HG03469 (cell line): ENCODE results near the gene PTBP2.

ENCODE experiments used
- ATAC-seq: cut with Tn5 transposase; IDR thresholded peaks from one replicate; pipeline ENCODE4 v1.9.1; 2021; ENCODE audit warnings: mild to moderate bottlenecking, moderate library complexity, moderate number of reproducible peaks; ENCODE audit not compliant: unreplicated experiment

PTBP2 gene, protein sequence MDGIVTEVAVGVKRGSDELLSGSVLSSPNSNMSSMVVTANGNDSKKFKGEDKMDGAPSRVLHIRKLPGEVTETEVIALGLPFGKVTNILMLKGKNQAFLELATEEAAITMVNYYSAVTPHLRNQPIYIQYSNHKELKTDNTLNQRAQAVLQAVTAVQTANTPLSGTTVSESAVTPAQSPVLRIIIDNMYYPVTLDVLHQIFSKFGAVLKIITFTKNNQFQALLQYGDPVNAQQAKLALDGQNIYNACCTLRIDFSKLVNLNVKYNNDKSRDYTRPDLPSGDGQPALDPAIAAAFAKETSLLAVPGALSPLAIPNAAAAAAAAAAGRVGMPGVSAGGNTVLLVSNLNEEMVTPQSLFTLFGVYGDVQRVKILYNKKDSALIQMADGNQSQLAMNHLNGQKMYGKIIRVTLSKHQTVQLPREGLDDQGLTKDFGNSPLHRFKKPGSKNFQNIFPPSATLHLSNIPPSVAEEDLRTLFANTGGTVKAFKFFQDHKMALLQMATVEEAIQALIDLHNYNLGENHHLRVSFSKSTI

DNA sequence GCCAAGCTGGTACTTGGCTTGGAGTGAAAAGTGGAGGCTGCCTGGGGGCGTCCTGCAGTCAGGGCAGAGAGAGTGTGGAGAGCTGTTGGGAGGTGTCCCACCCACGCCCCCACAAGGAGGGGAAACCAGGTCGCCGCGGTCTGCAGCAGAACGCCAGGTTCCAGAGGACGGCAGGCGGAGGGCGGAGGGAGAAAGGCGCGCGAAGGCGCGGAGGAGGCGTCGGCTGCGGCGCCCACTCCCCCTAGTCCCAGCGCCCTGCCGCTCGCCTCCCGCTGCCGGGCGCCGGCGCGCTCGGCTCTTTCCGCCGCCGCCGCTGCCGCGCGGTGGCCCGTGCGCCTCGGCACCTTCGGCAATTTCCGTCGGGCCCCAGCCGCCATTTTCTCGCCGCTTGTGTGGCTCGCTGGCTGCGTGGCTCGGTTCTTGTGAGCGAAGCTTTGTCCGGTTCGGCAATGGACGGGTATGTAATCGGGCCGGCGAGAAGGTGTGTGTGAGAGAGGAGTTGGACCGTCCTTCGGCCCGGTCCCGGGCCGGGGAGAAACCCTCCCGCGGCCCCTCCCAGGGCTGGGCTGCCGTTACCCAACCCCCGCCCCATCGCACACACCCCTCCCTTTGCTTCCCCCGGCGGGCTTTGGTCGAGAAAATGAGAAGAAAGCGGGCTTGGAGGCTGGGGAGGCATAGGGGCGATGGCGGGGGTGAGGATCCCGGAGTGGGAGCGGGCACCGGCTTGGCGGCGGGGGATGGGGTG is at the start of gene PTBP2:
PTBP2 (plus strand) TSS at position 369 of the 745 bp plus-strand sequence; CDS start at position 450, 81 bp downstream.
- ATAC-seq, result peak; percentile 97

- ATAC-seq, result no peak
These were observed 46.7 kb upstream of the PTBP2 start for GRCh38 chr1:96674915-96675314.

GRCh38 chr1:96682056-96682455 is 39.5 kb upstream of the PTBP2 start:
- no peak for ATAC-seq

DNA sequence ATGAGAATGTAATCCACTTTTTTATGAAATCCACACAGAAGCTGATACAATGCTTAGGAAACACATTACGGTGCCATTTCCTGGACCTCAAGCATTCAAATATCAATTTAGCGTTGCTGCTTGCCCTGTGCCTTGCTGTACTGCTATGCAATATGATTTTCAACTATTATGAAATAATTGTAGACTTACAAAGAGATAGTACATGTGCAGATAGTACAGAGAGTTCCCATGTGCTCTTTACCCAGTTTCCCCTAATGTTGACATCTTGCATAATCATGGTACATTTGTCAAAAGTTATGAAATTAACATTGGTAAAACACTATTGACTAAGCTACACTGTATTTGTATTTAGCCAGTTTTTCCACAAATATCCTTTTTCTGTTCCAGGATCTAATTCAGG is 37.7 kb upstream of the PTBP2 start:
- ATAC-seq, result no peak

DNA sequence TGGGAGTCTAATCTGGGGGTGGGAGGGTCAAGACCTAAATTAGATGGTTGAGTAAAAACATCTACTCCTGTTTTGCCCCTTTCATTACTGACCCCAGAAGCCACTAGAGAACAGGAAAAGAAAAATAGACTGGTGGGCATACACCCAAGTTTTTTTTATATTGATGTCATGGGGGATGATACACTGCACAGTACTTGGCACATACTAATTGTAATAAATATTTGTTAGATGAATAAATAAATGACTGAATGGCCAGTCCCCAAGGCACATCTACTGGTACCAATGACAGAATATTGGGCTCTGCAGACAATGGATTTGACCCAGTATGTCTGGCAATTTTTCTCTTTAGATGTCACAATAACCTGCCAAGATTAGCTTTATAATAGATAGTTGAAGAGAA is 36.8 kb upstream of the PTBP2 start:
- no peak for ATAC-seq

GRCh38 chr1:96688767-96689166 is 32.8 kb upstream of the PTBP2 start:
- ATAC-seq, result no peak

DNA sequence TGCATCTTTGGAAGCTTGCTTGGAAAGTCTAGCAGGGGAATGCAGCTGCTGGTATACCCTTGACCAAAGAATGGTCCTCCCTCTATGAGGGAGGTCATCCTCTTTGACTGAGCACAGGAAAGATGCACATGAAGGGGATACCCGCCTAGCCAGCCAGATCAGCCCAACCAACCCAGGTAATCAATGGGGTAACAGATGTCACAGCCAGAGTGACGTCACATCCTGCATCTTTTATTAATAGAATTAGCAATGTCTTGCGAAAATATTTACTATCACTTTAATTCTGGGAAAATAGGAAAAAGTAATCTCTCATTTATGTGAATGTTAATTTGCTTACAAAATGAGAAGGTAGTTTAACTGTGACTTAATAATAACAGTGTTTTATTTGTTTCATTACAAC is 25.6 kb upstream of the PTBP2 start:
- ATAC-seq, result no peak

- no peak for ATAC-seq
These were observed 23.1 kb upstream of the PTBP2 start for GRCh38 chr1:96698342-96698983.

GRCh38 chr1:96703186-96703585 is 18.4 kb upstream of the PTBP2 start:
- no peak for ATAC-seq

DNA sequence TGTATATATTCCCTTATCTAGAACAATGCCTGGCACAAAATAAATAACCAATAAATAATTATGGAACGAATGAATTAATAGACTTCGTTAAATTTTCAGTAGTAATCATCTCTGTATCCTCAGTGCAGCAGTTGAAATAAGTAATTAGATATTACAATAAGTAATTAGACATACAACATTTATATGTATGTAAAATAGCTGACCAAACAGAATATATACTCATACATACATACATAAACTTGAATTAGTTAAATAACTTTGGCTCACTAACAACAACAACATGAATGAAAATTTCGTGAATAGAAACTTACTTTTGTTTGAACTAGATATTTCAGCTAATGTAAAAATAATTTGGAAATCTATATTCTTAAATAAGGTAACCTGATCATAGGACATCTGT is 14.6 kb upstream of the PTBP2 start:
- no peak for ATAC-seq

- ATAC-seq, result no peak
These were observed 13.1 kb upstream of the PTBP2 start for GRCh38 chr1:96708482-96708881.

GRCh38 chr1:96710708-96711477 is 10.7 kb upstream of the PTBP2 start:
- no peak for ATAC-seq

GRCh38 chr1:96713649-96714048 is 7.9 kb upstream of the PTBP2 start:
- ATAC-seq, result no peak

DNA sequence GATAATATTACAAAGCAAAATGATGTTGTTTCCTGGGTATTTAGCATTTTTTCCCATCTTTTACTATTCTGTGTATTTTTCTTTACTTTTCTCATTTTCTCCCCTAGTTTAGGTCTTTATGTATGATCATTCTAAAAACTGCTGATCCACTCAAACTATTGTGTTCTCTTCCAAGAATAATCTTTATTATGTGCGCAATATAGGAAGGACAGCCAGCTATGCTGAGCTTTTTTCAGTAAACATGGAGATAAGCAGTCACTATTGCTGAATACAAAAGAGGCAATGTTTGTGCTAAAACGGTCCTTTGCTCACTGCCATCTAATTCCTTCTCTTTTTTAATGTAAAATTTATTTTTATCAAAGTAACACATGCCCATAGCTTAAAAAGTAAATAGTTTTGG is 6.7 kb upstream of the PTBP2 start:
- no peak for ATAC-seq

DNA sequence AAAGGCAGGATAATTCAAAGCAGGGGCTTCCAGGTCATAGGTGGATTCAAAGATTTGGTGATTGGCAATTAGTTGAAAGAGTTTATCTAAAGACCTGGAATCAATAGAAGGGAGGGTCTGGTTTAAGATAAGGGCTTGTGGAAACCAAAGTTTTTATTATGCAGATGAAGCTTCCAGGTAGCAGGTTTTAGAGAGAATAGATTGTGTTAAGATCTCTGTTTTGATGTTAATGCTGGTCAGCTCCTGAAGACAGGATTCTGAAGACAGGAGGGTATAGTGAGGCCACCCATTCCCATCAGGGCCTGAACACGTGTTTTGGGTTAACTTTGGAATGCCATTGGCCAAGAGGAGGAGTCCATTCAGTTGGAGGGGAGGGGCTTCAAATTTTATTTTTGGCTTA is 6.1 kb upstream of the PTBP2 start:
- no peak for ATAC-seq

DNA sequence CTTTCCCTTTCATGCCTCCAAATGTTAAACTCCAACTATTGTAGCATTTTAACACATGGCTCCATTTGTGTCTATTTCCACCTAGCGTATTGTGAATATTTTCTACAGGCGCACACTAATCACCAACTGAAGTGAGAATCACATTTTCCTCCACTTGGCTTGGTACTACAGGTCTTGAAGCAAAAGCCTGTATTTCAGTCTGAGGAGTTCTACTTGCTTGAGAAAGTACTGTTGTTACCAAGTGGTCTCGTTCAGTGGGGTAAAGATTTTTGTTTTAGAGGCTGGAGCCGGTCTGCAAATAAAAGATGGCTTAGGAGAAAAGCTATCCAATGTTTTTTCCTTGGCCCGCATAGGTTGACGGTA is 550 bp upstream of the PTBP2 start:
- peak; percentile 2 for ATAC-seq

DNA sequence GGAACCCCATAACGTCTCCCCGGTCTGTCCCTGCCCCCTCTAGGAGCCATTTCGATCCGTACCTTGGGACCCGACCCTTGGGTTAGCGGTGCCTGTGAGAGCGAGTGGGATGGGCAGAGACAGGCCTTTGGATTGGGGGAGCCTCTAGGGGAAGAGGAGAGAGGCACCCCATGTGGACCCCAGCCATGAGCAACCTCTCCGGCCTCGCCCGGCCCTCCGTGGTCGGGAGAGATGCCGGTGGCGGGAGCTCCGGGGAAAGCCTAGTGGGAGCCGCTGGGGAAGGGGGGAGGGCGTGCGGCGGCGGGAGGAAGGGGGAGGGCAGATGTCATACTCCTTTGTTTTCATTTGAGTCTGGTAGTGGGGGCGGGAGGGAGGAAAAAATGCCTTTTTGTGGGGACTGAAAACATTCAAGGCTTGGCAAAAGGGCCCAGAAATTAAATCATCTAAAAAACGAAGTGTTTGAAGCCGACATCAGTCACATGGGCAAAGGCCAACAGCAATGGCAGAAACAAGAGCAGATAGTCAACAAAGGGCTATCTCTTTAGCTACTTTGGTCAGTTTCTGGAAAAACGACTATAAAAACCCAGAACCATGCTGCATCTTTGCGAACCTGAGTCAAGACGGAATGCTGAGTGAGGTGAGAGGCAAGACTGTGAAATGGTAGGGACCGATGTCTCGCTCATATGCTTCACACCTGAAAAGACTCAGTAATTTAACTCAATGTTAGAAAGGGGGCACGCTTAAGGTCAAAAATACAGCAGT is 758 bp downstream of the PTBP2 start:
- ATAC-seq, result peak; percentile 27

DNA sequence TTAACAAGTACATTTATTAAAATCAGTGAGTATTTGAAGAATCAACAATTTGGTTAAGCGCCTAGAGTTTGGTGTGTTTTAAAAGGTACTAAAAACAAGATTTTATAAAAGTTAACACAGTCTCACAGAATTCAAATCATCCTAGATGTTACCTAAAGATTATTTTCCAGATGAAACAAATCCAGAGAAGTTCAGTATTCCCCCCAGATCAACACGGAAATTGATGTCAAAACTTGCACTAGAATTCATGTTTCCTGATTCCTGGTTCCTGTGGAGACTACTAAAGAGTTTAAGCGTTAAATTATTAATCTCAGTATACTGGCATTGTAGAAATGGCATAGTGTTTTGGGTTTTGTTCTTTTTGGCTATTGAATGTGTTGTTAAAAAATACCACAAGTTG is 1.4 kb downstream of the PTBP2 start:
- no peak for ATAC-seq

- ATAC-seq, result no peak
These were observed 1.8 kb downstream of the PTBP2 start for GRCh38 chr1:96723377-96723776.

- no peak for ATAC-seq
These were observed 2.4 kb downstream of the PTBP2 start for GRCh38 chr1:96723936-96724335.
